ENCODE measurements around the gene HOXC4.

HOXC4 gene

GRCh38 chr12:54033106-54033979 is 20.3 kb upstream of the HOXC4 start (continued):
- no peak for TF ChIP-seq ZNF549 (tag by site-specific recombination; IDR thresholded peaks at IDR 0.05)
- TF ChIP-seq, protein P1, sequence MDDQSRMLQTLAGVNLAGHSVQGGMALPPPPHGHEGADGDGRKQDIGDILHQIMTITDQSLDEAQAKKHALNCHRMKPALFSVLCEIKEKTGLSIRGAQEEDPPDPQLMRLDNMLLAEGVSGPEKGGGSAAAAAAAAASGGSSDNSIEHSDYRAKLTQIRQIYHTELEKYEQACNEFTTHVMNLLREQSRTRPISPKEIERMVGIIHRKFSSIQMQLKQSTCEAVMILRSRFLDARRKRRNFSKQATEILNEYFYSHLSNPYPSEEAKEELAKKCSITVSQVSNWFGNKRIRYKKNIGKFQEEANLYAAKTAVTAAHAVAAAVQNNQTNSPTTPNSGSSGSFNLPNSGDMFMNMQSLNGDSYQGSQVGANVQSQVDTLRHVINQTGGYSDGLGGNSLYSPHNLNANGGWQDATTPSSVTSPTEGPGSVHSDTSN (CRISPR knock-in tag; IDR thresholded peaks at IDR 0.05) = no peak
- peak; percentile 99 for TF ChIP-seq OVOL3 (tag by site-specific recombination; IDR thresholded peaks at IDR 0.05)
- TF ChIP-seq, protein P2, sequence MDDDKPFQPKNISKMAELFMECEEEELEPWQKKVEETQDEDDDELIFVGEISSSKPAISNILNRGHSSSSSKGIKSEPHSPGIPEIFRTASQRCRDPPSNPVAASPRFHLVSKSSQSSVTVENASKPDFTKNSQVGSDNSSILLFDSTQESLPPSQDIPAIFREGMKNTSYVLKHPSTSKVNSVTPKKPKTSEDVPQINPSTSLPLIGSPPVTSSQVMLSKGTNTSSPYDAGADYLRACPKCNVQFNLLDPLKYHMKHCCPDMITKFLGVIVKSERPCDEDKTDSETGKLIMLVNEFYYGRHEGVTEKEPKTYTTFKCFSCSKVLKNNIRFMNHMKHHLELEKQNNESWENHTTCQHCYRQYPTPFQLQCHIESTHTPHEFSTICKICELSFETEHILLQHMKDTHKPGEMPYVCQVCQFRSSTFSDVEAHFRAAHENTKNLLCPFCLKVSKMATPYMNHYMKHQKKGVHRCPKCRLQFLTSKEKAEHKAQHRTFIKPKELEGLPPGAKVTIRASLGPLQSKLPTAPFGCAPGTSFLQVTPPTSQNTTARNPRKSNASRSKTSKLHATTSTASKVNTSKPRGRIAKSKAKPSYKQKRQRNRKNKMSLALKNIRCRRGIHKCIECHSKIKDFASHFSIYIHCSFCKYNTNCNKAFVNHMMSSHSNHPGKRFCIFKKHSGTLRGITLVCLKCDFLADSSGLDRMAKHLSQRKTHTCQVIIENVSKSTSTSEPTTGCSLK (tag by site-specific recombination; IDR thresholded peaks at IDR 0.05) = no peak
- TF ChIP-seq ZNF169 (tag by site-specific recombination; IDR thresholded peaks at IDR 0.05) = no peak
- peak; percentile 81 for TF ChIP-seq ZBTB17 (tag by site-specific recombination; IDR thresholded peaks at IDR 0.05)
- TF ChIP-seq, protein P3, sequence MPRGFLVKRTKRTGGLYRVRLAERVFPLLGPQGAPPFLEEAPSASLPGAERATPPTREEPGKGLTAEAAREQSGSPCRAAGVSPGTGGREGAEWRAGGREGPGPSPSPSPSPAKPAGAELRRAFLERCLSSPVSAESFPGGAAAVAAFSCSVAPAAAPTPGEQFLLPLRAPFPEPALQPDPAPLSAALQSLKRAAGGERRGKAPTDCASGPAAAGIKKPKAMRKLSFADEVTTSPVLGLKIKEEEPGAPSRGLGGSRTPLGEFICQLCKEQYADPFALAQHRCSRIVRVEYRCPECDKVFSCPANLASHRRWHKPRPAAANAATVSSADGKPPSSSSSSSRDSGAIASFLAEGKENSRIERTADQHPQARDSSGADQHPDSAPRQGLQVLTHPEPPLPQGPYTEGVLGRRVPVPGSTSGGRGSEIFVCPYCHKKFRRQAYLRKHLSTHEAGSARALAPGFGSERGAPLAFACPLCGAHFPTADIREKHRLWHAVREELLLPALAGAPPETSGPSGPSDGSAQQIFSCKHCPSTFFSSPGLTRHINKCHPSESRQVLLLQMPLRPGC (tag by site-specific recombination; IDR thresholded peaks at IDR 0.05) = peak; percentile 97
- TF ChIP-seq, protein P4, sequence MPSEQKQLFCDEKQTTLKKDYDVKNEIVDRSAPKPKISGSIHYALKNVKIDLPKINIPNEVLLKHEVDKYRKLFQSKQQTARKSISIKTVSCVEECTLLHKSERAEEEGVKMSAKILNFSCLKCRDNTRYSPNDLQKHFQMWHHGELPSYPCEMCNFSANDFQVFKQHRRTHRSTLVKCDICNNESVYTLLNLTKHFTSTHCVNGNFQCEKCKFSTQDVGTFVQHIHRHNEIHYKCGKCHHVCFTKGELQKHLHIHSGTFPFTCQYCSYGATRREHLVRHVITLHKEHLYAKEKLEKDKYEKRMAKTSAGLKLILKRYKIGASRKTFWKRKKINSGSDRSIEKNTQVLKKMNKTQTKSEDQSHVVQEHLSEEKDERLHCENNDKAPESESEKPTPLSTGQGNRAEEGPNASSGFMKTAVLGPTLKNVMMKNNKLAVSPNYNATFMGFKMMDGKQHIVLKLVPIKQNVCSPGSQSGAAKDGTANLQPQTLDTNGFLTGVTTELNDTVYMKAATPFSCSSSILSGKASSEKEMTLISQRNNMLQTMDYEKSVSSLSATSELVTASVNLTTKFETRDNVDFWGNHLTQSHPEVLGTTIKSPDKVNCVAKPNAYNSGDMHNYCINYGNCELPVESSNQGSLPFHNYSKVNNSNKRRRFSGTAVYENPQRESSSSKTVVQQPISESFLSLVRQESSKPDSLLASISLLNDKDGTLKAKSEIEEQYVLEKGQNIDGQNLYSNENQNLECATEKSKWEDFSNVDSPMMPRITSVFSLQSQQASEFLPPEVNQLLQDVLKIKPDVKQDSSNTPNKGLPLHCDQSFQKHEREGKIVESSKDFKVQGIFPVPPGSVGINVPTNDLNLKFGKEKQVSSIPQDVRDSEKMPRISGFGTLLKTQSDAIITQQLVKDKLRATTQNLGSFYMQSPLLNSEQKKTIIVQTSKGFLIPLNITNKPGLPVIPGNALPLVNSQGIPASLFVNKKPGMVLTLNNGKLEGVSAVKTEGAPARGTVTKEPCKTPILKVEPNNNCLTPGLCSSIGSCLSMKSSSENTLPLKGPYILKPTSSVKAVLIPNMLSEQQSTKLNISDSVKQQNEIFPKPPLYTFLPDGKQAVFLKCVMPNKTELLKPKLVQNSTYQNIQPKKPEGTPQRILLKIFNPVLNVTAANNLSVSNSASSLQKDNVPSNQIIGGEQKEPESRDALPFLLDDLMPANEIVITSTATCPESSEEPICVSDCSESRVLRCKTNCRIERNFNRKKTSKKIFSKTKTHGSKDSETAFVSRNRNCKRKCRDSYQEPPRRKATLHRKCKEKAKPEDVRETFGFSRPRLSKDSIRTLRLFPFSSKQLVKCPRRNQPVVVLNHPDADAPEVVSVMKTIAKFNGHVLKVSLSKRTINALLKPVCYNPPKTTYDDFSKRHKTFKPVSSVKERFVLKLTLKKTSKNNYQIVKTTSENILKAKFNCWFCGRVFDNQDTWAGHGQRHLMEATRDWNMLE (tag by site-specific recombination; conservative IDR thresholded peaks at IDR 0.05; ENCODE audit: low read depth) = no peak; the same call in 1 of the 2 replicates
- 0 out of 2 replicates have a peak, but pooled peaks have one; percentile 2 for TF ChIP-seq SP3 (tag by site-specific recombination; IDR thresholded peaks at IDR 0.05)
- peak; percentile 98 for TF ChIP-seq ZBTB8A (tag by site-specific recombination; IDR thresholded peaks at IDR 0.05)
- TF ChIP-seq ZNF785 (tag by site-specific recombination; IDR thresholded peaks at IDR 0.05) = no peak
- no peak for TF ChIP-seq ZNF37A (tag by site-specific recombination; IDR thresholded peaks at IDR 0.05)
- TF ChIP-seq HOXA7 (CRISPR knock-in tag; IDR thresholded peaks at IDR 0.05; ENCODE audit: borderline replicate concordance) = no peak
- no peak for TF ChIP-seq ZNF560 (tag by site-specific recombination; IDR thresholded peaks at IDR 0.05; ENCODE audit: borderline replicate concordance)
- peak; percentile 91 for TF ChIP-seq ZBTB7A (tag by site-specific recombination; IDR thresholded peaks at IDR 0.05; ENCODE audit: low read depth)
- peak; percentile 38; the same call in 1 of the 2 replicates for TF ChIP-seq ZNF16 (tag by site-specific recombination; IDR thresholded peaks at IDR 0.05; ENCODE audit: low read depth)
- TF ChIP-seq, protein P5, sequence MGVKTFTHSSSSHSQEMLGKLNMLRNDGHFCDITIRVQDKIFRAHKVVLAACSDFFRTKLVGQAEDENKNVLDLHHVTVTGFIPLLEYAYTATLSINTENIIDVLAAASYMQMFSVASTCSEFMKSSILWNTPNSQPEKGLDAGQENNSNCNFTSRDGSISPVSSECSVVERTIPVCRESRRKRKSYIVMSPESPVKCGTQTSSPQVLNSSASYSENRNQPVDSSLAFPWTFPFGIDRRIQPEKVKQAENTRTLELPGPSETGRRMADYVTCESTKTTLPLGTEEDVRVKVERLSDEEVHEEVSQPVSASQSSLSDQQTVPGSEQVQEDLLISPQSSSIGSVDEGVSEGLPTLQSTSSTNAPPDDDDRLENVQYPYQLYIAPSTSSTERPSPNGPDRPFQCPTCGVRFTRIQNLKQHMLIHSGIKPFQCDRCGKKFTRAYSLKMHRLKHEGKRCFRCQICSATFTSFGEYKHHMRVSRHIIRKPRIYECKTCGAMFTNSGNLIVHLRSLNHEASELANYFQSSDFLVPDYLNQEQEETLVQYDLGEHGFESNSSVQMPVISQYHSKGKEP (tag by site-specific recombination; IDR thresholded peaks at IDR 0.05) = peak; percentile 98
- TF ChIP-seq ZNF394 (tag by site-specific recombination; IDR thresholded peaks at IDR 0.05; ENCODE audit: borderline replicate concordance) = peak; percentile 76
- peak; percentile 72 for TF ChIP-seq ZBTB6 (tag by site-specific recombination; IDR thresholded peaks at IDR 0.05)
- peak; percentile 84 for TF ChIP-seq ZSCAN4 (tag by site-specific recombination; IDR thresholded peaks at IDR 0.05)
- TF ChIP-seq ZBTB21 (tag by site-specific recombination; IDR thresholded peaks at IDR 0.05) = peak; percentile 80
- TF ChIP-seq, protein P6, sequence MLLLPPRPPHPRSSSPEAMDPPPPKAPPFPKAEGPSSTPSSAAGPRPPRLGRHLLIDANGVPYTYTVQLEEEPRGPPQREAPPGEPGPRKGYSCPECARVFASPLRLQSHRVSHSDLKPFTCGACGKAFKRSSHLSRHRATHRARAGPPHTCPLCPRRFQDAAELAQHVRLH (tag by site-specific recombination; IDR thresholded peaks at IDR 0.05) = peak; percentile 98
- peak; percentile 88 for TF ChIP-seq ZNF558 (tag by site-specific recombination; IDR thresholded peaks at IDR 0.05)
- TF ChIP-seq ZNF473 (tag by site-specific recombination; IDR thresholded peaks at IDR 0.05) = no peak

Measured in HEK293 (cell line).